K562 (cell line): ENCODE measurements around the gene ATXN3L.

ENCODE experiments used
- COPS2 ChIP-seq: fragments of 450-650 bp; conservative IDR thresholded peaks from 2 replicates; pipeline ENCODE4 v1.6.1; 2016; ENCODE audit warnings: mild to moderate bottlenecking, moderate library complexity
- LEF1 ChIP-seq: fragments of 450-650 bp; IDR thresholded peaks from 2 replicates; pipeline ENCODE4 v1.6.1; 2016; ENCODE audit warnings: mild to moderate bottlenecking
- MEF2D ChIP-seq: conservative IDR thresholded peaks from 2 replicates; pipeline ENCODE4 v1.6.1; 2016; ENCODE audit warnings: low read depth, missing genetic modification characterization, missing compliant biosample characterization
- SP2 ChIP-seq: IDR thresholded peaks from 2 replicates; pipeline ENCODE4 v1.6.1; 2011; ENCODE audit warnings: mild to moderate bottlenecking, low read depth, low read length, moderate library complexity; ENCODE audit not compliant: poor library complexity, severe bottlenecking; ENCODE audit errors: extremely low read depth

DNA sequence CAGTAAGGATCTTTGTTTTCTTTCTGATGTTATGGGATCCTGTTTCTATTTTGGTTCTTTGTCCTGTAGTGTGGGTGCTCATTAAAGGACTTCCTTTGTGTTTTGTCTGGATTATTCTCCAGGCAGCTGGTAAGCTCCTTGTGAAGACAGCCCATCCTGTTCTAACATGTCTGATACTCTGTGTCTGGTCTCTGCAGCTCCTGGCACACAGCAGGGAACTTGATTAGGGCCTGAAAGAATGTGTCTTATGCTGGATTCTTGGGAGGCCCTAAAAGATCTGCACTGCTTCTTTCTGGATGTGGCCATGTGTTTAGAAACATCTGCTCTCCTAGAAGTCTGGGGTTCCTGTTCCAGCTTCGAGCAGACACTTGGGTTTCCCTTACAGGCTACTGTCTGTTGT is 38.1 kb upstream of the ATXN3L start:
- TF ChIP-seq COPS2 (no peak), MEF2D (no peak), LEF1 (no peak), SP2 (no peak)
